Thyroid gland (tissue), 4 donors: ENCODE results near the gene ADCY3. TPM values are rescaled to one million over a fixed set of nuclear protein-coding genes. Genes with fewer than 3 reads are reported as not detected.

Source experiments
- DNase-seq, 2 donors: peaks; one replicate each; pipeline ENCODE4 v3.0.0-alpha.2; 2019
- H3K27ac ChIP-seq, 3 donors: fragments of 200-600 bp; sonication (generic); 1 replicate in 2 of 3; 2 replicates in 1 of 3; pipeline ENCODE4 v1.5.1; 2016 to 2019; ENCODE audit warnings: mild to moderate bottlenecking in 1 of 3, moderate library complexity in 1 of 3
- H3K27me3 ChIP-seq: fragments of 200-600 bp; sonication (generic); one replicate; pipeline ENCODE4 v1.5.1; 2019
- H3K36me3 ChIP-seq, 2 donors: fragments of 200-600 bp; sonication (generic); one replicate each; pipeline ENCODE4 v1.5.1; 2016 to 2019
- H3K4me1 ChIP-seq, 2 donors: fragments of 200-600 bp; sonication (generic); one replicate each; pipeline ENCODE4 v1.5.1; 2017 to 2019
- H3K4me3 ChIP-seq, 3 donors: fragments of 200-600 bp; sonication (generic); replicated peaks in 1 of 3; 1 replicate in 2 of 3; 2 replicates in 1 of 3; pipeline ENCODE4 v1.5.1; 2016; ENCODE audit warnings: mild to moderate bottlenecking in 1 of 3
- H3K9me3 ChIP-seq: fragments of 200-600 bp; sonication (generic); one replicate; pipeline ENCODE4 v1.5.1; 2017
- POLR2A ChIP-seq, 2 donors: fragments of 450-650 bp; IDR thresholded peaks; one replicate each; pipeline ENCODE4 v1.6.1; 2017; ENCODE audit warnings: antibody characterized with exemption in 2 of 2, mild to moderate bottlenecking in 2 of 2, moderate library complexity in 1 of 2
- WGBS, 2 donors: methylation state at CpG; one replicate each; pipeline ENCODE4 v1.1.5; 2017; 5-methylcytosine and 5-hydroxymethylcytosine counted together
- intact Hi-C: fragments of 100-400 bp; cut with DNase I; formaldehyde crosslinking; loops from one replicate; pipeline ENCODE4 v1.15.1; 2023
- total RNA-seq, 4 donors: library from RNA; depleted of rRNA; stranded (reverse); fragments of >200 nt; gene quantifications; one replicate each; pipeline ENCODE4 v1.2.3, GENCODE V29; 2016
- TF ChIP-seq, protein P1 (sequence below), 6 experiments: fragments of 200-600 bp in 3 of 6; fragments of 450-650 bp in 3 of 6; sonication (generic) in 3 of 6; IDR thresholded peaks; one replicate each; pipeline ENCODE4 v1.5.1; 2016 to 2019; ENCODE audit warnings: antibody characterized with exemption in 6 of 6, mild to moderate bottlenecking in 2 of 6, inconsistent platforms in 1 of 6, moderate library complexity in 1 of 6

Gene ADCY3
- total RNA-seq, 4 donors from 2014 or later, result 17.5 to 38.7 (median 29.2) TPM

DNA sequence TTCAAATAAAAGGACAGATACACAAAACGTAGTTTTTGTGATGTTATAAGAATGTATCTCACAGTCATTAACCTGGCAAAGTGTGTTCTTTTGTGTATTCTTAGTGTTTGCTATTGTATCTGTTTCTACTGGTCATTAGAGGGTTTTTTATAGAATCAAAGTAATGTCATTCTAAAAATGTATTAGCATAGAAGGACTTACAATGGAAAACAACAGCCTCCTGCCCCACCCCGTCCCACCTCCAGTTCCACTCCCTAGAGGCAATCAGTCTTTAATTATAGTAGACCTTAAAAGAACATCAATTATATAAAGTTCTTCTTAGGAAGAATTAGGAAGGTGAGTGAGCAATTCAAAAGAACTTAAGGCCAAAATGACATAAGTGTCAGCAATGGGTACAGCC lies 37.9 kb upstream of the ADCY3 start:
- Histone ChIP-seq H3K4me3 (no peak overlapping the region), H3K9me3 (no peaks in the 10 kb centered on the region), H3K4me1 (no peaks in the 10 kb centered on the region), H3K27ac (no peak overlapping the region), H3K36me3 (peaks cover 32 to 36% of the 10 kb centered on the region in 2 donors), H3K27me3 (no peaks in the 10 kb centered on the region)
- intact Hi-C loops, result no loop called here
- TF ChIP-seq, protein P1, sequence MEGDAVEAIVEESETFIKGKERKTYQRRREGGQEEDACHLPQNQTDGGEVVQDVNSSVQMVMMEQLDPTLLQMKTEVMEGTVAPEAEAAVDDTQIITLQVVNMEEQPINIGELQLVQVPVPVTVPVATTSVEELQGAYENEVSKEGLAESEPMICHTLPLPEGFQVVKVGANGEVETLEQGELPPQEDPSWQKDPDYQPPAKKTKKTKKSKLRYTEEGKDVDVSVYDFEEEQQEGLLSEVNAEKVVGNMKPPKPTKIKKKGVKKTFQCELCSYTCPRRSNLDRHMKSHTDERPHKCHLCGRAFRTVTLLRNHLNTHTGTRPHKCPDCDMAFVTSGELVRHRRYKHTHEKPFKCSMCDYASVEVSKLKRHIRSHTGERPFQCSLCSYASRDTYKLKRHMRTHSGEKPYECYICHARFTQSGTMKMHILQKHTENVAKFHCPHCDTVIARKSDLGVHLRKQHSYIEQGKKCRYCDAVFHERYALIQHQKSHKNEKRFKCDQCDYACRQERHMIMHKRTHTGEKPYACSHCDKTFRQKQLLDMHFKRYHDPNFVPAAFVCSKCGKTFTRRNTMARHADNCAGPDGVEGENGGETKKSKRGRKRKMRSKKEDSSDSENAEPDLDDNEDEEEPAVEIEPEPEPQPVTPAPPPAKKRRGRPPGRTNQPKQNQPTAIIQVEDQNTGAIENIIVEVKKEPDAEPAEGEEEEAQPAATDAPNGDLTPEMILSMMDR (IDR thresholded peaks at IDR 0.05), result no peak
- TF ChIP-seq POLR2A (IDR thresholded peaks at IDR 0.05), result no peak
- whole genome bisulfite sequencing, 2 donors, result 90 to 95% methylated on average over 2 of the region's 2 CpGs
- no peak for DNase-seq

DNA sequence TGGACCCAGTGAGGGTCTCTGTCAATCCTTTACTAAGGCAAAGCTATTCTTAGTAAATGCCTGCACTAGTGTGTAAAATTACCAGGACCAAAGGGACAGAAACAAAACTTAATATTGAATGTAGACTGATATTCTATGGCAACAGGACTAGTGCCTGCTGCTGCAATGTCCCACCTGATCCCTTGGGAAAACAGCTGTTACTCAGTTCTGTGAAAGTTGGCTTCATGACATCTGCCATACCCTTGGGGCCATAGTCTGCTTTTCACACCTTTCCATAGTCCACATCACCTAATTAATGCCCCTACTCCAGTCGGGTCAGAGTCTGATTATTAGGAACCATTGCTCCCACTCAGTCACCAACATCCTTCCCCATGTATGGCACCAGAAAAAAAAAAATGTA lies 37.2 kb upstream of the ADCY3 start:
- H3K27me3 ChIP-seq, result no peaks in the 10 kb centered on the region
- WGBS, 2 donors, result 96 to 97% methylated on average over 1 of the region's 1 CpG
- TF ChIP-seq, protein P1 (IDR thresholded peaks at IDR 0.05), result no peak
- no peak for TF ChIP-seq POLR2A (IDR thresholded peaks at IDR 0.05)
- no peak for DNase-seq
- intact Hi-C loops, result no loop called here
- no peaks in the 10 kb centered on the region for H3K4me1 ChIP-seq
- H3K9me3 ChIP-seq, result no peaks in the 10 kb centered on the region
- peaks cover 28 to 35% of the 10 kb centered on the region in 2 donors for H3K36me3 ChIP-seq
- no peak overlapping the region for H3K4me3 ChIP-seq
- H3K27ac ChIP-seq, result no peak overlapping the region

DNA sequence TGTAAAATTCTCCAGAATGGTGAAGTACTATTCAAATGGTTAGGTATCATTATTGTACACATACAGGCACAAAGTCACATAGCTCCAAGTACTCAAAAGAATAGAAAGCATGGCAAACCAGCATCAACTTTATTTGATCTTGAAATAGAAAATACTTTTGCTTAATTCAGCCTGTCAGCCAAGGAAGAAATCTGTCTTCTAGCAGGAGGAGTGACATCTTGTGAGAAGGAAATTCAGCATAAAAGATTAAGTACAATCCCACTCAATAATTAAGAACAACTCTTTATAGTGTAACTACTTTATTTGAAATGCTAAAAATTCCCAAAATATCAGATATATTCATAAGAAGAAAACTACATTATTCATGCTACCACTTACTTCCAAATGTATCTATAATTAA lies 35.9 kb upstream of the ADCY3 start:
- TF ChIP-seq POLR2A (IDR thresholded peaks at IDR 0.05), result no peak
- TF ChIP-seq, protein P1 (IDR thresholded peaks at IDR 0.05), result no peak
- no peaks in the 10 kb centered on the region for H3K9me3 ChIP-seq
- no peak overlapping the region for H3K27ac ChIP-seq
- no peak for DNase-seq
- intact Hi-C loops, result no loop called here
- peaks cover 36 to 38% of the 10 kb centered on the region in 2 donors for H3K36me3 ChIP-seq
- H3K4me3 ChIP-seq, result no peak overlapping the region
- no peaks in the 10 kb centered on the region for H3K4me1 ChIP-seq
- no peaks in the 10 kb centered on the region for H3K27me3 ChIP-seq

DNA sequence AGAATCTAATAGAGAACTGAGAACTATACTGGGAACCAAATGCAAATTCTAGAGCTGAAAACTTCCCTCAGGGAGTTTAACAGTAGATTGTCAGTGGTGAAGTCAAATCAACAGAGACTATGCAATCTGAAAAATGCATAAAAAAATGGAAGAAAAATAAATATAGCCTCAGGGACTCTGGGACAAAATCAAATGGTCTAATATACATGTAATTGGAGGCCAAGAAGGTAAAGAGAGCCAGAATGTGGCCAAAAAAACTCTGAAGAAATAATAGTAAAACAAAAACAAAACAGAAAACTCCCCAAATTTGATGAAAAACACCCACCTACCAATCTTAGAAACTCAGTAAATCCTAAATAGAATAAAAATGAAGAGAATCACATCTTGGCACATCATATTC lies 35.2 kb upstream of the ADCY3 start:
- intact Hi-C loops, result no loop called here
- H3K4me3 ChIP-seq, result no peak overlapping the region
- no peaks in the 10 kb centered on the region for H3K27me3 ChIP-seq
- DNase-seq, result no peak
- peaks cover 38 to 41% of the 10 kb centered on the region in 2 donors for H3K36me3 ChIP-seq
- no peaks in the 10 kb centered on the region for H3K4me1 ChIP-seq
- H3K9me3 ChIP-seq, result no peaks in the 10 kb centered on the region
- no peak overlapping the region for H3K27ac ChIP-seq
- TF ChIP-seq POLR2A (IDR thresholded peaks at IDR 0.05), result no peak
- TF ChIP-seq, protein P1 (IDR thresholded peaks at IDR 0.05), result no peak

DNA sequence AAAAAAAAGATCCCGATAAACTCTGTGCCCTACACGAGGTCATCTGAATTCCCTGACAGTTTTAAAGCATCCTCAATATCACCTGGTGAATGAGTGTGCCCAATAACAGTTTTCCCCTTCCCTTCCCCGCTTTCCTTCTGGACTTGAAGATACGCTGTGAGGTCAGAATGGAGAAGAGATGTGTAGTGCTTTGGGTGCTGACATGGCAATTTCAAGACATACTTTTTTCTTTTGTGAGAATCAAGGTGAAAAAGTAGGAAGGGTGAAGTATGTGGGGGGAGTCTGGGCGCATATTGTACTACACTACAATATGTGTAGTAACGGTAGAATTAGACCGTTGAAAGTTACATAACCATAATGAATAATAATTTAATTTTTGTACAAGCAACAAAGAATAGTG lies 30.1 kb upstream of the ADCY3 start:
- Histone ChIP-seq H3K4me1 (peaks cover 7 to 10% of the 10 kb centered on the region in 2 donors), H3K4me3 (no peak overlapping the region), H3K9me3 (no peaks in the 10 kb centered on the region), H3K27me3 (no peaks in the 10 kb centered on the region), H3K36me3 (peaks cover 21 to 29% of the 10 kb centered on the region in 2 donors), H3K27ac (no peak overlapping the region)
- TF ChIP-seq, protein P1 (IDR thresholded peaks at IDR 0.05), result no peak
- no peak for TF ChIP-seq POLR2A (IDR thresholded peaks at IDR 0.05)
- WGBS, 2 donors, result 95% methylated on average over 7 of the region's 7 CpGs
- DNase-seq, result no peak
- intact Hi-C loops, result no loop called here
